HepG2 (cell line): ENCODE results near the gene ASPRV1. TPM values are rescaled to one million over a fixed set of nuclear protein-coding genes. Genes with fewer than 3 reads are reported as not detected.

Source experiments
- ELF3 ChIP-seq: IDR thresholded peaks from 2 replicates; pipeline ENCODE4 v1.6.1; 2016; ENCODE audit warnings: missing genetic modification reagents, missing compliant biosample characterization
- KDM5A ChIP-seq: fragments of 200-600 bp; sonication (generic); IDR thresholded peaks from 2 replicates; pipeline ENCODE4 v1.7.0; 2018; ENCODE audit warnings: antibody characterized with exemption, mild to moderate bottlenecking, low read length, borderline replicate concordance
- PTBP1 ChIP-seq: fragments of 200-400 bp; formaldehyde crosslinking; IDR thresholded peaks from 2 replicates; pipeline ENCODE4 v1.6.1; 2018; ENCODE audit warnings: low read length, low read depth; ENCODE audit not compliant: poor library complexity, severe bottlenecking
- SALL2 ChIP-seq: sonication (generic); formaldehyde crosslinking; IDR thresholded peaks from 2 replicates; pipeline ENCODE4 v1.8.1; 2023; ENCODE audit warnings: mild to moderate bottlenecking, missing genetic modification reagents, inconsistent platforms
- TAF15 ChIP-seq: fragments of 200-400 bp; formaldehyde crosslinking; IDR thresholded peaks from one replicate; pipeline ENCODE4 v1.6.1; 2018; ENCODE audit warnings: mild to moderate bottlenecking, low read depth, low read length; ENCODE audit not compliant: poor library complexity, severe bottlenecking
- TGIF2 ChIP-seq: IDR thresholded peaks from 2 replicates; pipeline ENCODE4 v1.6.1; 2016; ENCODE audit warnings: control low read depth, missing compliant biosample characterization
- ZBTB7A ChIP-seq: sonication (generic); formaldehyde crosslinking; IDR thresholded peaks from 2 replicates; pipeline ENCODE4 v1.8.0; 2022; ENCODE audit warnings: mild to moderate bottlenecking, missing genetic modification reagents
- ZNF180 ChIP-seq: sonication (generic); formaldehyde crosslinking; IDR thresholded peaks from 2 replicates; pipeline ENCODE4 v1.4.0; 2020; ENCODE audit warnings: low read depth, missing genetic modification reagents, borderline replicate concordance
- ZNF251 ChIP-seq: sonication (generic); formaldehyde crosslinking; IDR thresholded peaks from 2 replicates; pipeline ENCODE4 v1.9.0; 2021; ENCODE audit warnings: mild to moderate bottlenecking, missing genetic modification reagents
- ZNF280B ChIP-seq: sonication (generic); formaldehyde crosslinking; IDR thresholded peaks from 2 replicates; pipeline ENCODE4 v1.5.0; 2020; ENCODE audit warnings: missing genetic modification reagents, mild to moderate bottlenecking, borderline replicate concordance
- ZNF576 ChIP-seq: sonication (generic); formaldehyde crosslinking; IDR thresholded peaks from 2 replicates; pipeline ENCODE4 v1.4.0; 2020; ENCODE audit warnings: mild to moderate bottlenecking, missing genetic modification reagents
- ZNF800 ChIP-seq: sonication (generic); formaldehyde crosslinking; IDR thresholded peaks from 2 replicates; pipeline ENCODE4 v1.4.0; 2020; ENCODE audit warnings: missing genetic modification reagents
- polyA plus RNA-seq, 8 experiments: library from polyadenylated mRNA; depleted of rRNA in 3 of 8; stranded (reverse) in 7 of 8; unstranded in 1 of 8; fragments of >200 nt; fragmentation: Illumina TruSeq in 4 of 8; extraction: Trizol in 4 of 8; gene quantifications; 2 replicates each; pipeline versions ENCODE4 v1.2.1 to v1.2.3, GENCODE V29; 2011 to 2016; ENCODE audit warnings: low read depth in 4 of 8, missing spikeins in 1 of 8, mixed read lengths in 1 of 8; ENCODE audit not compliant: insufficient read depth in 1 of 8
- total RNA-seq, 5 experiments: library from RNA; depleted of rRNA; stranded (reverse); fragments of >200 nt; fragmentation: Illumina TruSeq; extraction: Trizol; gene quantifications; 2 replicates each; pipeline ENCODE4 v1.2.3, GENCODE V29; 2016; ENCODE audit warnings: low read depth in 1 of 5
- TF ChIP-seq, protein P1 (sequence below): IDR thresholded peaks from 2 replicates; pipeline ENCODE4 v1.6.1; 2016; ENCODE audit warnings: mild to moderate bottlenecking
- TF ChIP-seq, protein P2 (sequence below): sonication (generic); formaldehyde crosslinking; IDR thresholded peaks from 2 replicates; pipeline ENCODE4 v1.4.0; 2020; ENCODE audit warnings: missing genetic modification reagents
- TF ChIP-seq, protein P3 (sequence below), 2 experiments: fragments of 450-650 bp in 1 of 2; sonication (generic) in 1 of 2; formaldehyde crosslinking; IDR thresholded peaks; 2 replicates each; pipeline versions ENCODE4 v1.5.0 to v1.8.0; 2020 to 2022; ENCODE audit warnings: mild to moderate bottlenecking in 1 of 2, missing genetic modification reagents in 1 of 2

Gene ASPRV1
- total and polyA plus RNA-seq, 2 of the 13 experiments (the other 11 are each of a cell fraction or from before 2014, with no cell fraction given): 0.40 to 0.48 TPM

DNA sequence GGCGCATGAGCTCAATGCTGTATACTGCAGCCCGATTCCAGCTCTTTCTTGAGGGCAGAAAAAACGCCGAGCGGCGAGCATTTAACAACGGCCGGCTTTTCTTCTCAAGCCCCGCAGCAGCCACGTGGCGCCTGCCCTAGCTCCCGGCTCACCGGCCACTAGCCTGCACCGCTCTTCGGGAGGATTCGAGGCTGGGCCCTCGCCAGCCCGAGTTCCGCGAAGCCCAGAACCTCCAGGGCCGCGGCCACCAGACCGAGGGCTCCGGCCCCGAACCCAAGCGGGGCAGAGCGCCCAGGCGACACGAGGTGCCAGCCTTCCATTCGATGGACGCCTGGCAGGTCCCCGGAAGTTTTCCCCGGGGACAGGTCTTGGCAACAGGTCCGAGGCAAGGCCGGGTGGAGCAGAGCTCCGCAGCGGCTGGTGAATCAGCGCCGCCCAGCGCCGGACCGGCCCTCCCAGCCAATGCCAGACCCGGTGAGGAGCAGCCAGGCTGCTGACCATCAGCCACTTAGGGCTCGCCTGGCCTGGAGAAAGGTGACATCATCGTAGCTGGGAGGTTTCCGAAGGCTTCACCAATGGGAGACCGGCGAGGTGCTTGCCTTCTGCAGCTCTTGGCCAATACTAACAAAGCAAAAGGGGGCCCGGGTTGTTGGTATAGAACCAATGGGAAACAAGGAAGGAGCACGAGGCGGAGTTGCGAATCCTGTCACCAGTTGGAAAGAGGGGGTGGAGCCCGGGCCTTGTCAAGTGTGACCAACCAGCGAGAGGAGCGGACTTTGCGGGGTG, 47.1 kb downstream of the ASPRV1 start (continued):
- TF ChIP-seq ZNF280B: peak; percentile 96; the same call in 1 of the 2 replicates
- no peak; the same call in 1 of the 2 replicates for TF ChIP-seq KDM5A
- TF ChIP-seq ZBTB7A (CRISPR knock-in tag): no peak
- no peak for TF ChIP-seq ZNF180 (CRISPR knock-in tag)
- TF ChIP-seq TGIF2 (CRISPR knock-in tag): peak; percentile 88; the same call in 1 of the 2 replicates
- peak; percentile 70 for TF ChIP-seq TAF15
- TF ChIP-seq, protein P1, sequence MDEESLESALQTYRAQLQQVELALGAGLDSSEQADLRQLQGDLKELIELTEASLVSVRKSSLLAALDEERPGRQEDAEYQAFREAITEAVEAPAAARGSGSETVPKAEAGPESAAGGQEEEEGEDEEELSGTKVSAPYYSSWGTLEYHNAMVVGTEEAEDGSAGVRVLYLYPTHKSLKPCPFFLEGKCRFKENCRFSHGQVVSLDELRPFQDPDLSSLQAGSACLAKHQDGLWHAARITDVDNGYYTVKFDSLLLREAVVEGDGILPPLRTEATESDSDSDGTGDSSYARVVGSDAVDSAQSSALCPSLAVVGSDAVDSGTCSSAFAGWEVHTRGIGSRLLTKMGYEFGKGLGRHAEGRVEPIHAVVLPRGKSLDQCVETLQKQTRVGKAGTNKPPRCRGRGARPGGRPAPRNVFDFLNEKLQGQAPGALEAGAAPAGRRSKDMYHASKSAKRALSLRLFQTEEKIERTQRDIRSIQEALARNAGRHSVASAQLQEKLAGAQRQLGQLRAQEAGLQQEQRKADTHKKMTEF (CRISPR knock-in tag): peak; percentile 98
- TF ChIP-seq, protein P2, sequence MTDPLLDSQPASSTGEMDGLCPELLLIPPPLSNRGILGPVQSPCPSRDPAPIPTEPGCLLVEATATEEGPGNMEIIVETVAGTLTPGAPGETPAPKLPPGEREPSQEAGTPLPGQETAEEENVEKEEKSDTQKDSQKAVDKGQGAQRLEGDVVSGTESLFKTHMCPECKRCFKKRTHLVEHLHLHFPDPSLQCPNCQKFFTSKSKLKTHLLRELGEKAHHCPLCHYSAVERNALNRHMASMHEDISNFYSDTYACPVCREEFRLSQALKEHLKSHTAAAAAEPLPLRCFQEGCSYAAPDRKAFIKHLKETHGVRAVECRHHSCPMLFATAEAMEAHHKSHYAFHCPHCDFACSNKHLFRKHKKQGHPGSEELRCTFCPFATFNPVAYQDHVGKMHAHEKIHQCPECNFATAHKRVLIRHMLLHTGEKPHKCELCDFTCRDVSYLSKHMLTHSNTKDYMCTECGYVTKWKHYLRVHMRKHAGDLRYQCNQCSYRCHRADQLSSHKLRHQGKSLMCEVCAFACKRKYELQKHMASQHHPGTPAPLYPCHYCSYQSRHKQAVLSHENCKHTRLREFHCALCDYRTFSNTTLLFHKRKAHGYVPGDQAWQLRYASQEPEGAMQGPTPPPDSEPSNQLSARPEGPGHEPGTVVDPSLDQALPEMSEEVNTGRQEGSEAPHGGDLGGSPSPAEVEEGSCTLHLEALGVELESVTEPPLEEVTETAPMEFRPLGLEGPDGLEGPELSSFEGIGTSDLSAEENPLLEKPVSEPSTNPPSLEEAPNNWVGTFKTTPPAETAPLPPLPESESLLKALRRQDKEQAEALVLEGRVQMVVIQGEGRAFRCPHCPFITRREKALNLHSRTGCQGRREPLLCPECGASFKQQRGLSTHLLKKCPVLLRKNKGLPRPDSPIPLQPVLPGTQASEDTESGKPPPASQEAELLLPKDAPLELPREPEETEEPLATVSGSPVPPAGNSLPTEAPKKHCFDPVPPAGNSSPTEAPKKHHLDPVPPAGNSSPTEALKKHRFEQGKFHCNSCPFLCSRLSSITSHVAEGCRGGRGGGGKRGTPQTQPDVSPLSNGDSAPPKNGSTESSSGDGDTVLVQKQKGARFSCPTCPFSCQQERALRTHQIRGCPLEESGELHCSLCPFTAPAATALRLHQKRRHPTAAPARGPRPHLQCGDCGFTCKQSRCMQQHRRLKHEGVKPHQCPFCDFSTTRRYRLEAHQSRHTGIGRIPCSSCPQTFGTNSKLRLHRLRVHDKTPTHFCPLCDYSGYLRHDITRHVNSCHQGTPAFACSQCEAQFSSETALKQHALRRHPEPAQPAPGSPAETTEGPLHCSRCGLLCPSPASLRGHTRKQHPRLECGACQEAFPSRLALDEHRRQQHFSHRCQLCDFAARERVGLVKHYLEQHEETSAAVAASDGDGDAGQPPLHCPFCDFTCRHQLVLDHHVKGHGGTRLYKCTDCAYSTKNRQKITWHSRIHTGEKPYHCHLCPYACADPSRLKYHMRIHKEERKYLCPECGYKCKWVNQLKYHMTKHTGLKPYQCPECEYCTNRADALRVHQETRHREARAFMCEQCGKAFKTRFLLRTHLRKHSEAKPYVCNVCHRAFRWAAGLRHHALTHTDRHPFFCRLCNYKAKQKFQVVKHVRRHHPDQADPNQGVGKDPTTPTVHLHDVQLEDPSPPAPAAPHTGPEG (CRISPR knock-in tag): peak; percentile 90; the same call in 1 of the 2 replicates
- peak; percentile 31 for TF ChIP-seq PTBP1
- no peak for TF ChIP-seq ZNF576 (CRISPR knock-in tag)
- TF ChIP-seq SALL2 (CRISPR knock-in tag): 0 out of 2 replicates have a peak, but pooled peaks have one; percentile 47
- TF ChIP-seq, protein P3, sequence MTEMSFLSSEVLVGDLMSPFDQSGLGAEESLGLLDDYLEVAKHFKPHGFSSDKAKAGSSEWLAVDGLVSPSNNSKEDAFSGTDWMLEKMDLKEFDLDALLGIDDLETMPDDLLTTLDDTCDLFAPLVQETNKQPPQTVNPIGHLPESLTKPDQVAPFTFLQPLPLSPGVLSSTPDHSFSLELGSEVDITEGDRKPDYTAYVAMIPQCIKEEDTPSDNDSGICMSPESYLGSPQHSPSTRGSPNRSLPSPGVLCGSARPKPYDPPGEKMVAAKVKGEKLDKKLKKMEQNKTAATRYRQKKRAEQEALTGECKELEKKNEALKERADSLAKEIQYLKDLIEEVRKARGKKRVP (CRISPR knock-in tag; IDR thresholded peaks at IDR 0.05): peak in 1 of 2 experiments; percentile 88; a peak in 2 of 4 replicates
- 0 out of 2 replicates have a peak, but pooled peaks have one; percentile 40 for TF ChIP-seq ZNF800
- TF ChIP-seq ZNF251: no peak
- TF ChIP-seq ELF3 (CRISPR knock-in tag): peak; percentile 88; the same call in 1 of the 2 replicates
